GM13976 (cell line): Measurements from ENCODE around the gene NALF2.

Source experiments
- DNase-seq: peaks from one replicate; pipeline ENCODE4 v3.0.0; 2012; ENCODE audit warnings: low spot score
- CTCF ChIP-seq: IDR thresholded peaks from 2 replicates; pipeline ENCODE4 v1.5.1; 2012; ENCODE audit warnings: borderline replicate concordance, mild to moderate bottlenecking; ENCODE audit not compliant: insufficient read depth; ENCODE audit errors: extremely low read depth, missing control alignments, control extremely low read depth
- in situ Hi-C: fragments of 300-500 bp; cut with MboI; formaldehyde crosslinking; loops from one replicate; pipeline ENCODE4 v1.12.0; 2022; ENCODE audit warnings: low sequenced_read_pairs, mixed read lengths, inconsistent platforms; ENCODE audit not compliant: unreplicated experiment

Gene NALF2

GRCh38 chrX:69523314-69523713 lies 19.2 kb downstream of the NALF2 start:
- DNase-seq, result no peak
- in situ Hi-C loops, result no loop called here

GRCh38 chrX:69524781-69525363 lies 20.7 kb downstream of the NALF2 start:
- TF ChIP-seq CTCF, result no peak
- no peak for DNase-seq
- in situ Hi-C loops, result no loop called here

More at GRCh38 chrX:69523314-69523713, 19.2 kb downstream of the NALF2 start:
- no peak for TF ChIP-seq CTCF

- in situ Hi-C loops, result no loop called here
- no peak for TF ChIP-seq CTCF
- no peak for DNase-seq
Measured at GRCh38 chrX:69530306-69530705, 26.2 kb downstream of the NALF2 start.

GRCh38 chrX:69531031-69531755 lies 27.1 kb downstream of the NALF2 start:
- no peak for DNase-seq
- in situ Hi-C loops, result no loop called here
- TF ChIP-seq CTCF, result no peak

- in situ Hi-C loops, result no loop called here
- DNase-seq, result no peak
Measured at GRCh38 chrX:69535661-69536060, 31.5 kb downstream of the NALF2 start.

GRCh38 chrX:69538321-69538876 lies 34.3 kb downstream of the NALF2 start:
- in situ Hi-C loops, result no loop called here
- TF ChIP-seq CTCF, result peak; percentile 69
- peak; percentile 81 for DNase-seq

More at GRCh38 chrX:69535661-69536060, 31.5 kb downstream of the NALF2 start:
- TF ChIP-seq CTCF, result no peak
